ENCODE measurements around the gene PEX19.
"Not testable (repeated sequence)": the region's sequence is repeated elsewhere in the genome, so short reads cannot be mapped to it uniquely, and the experiment has no call there.

The PEX19 gene

GRCh38 chr1:160284782-160285344, at the start of gene PEX19:
Gene PEX19 (minus strand): TSS chr1:160285133. CDS start chr1:160285124, 9 bp downstream.
- peak; percentile 90 to 92 for DNase-seq

- no peak for DNase-seq
These were observed 47.6 kb upstream of the PEX19 start for GRCh38 chr1:160332516-160332915.

- DNase-seq = no peak
These were observed 45.2 kb upstream of the PEX19 start for GRCh38 chr1:160330119-160330518.

GRCh38 chr1:160328184-160328583, 43.3 kb upstream of the PEX19 start:
- no peak for DNase-seq

- no peak for DNase-seq
These were observed 41.5 kb upstream of the PEX19 start for GRCh38 chr1:160326418-160326817.

- no peak for DNase-seq
These were observed 40.3 kb upstream of the PEX19 start for GRCh38 chr1:160325252-160325651.

GRCh38 chr1:160322831-160323230, 37.9 kb upstream of the PEX19 start:
- no peak for DNase-seq

- DNase-seq = no peak
These were observed 30.4 kb upstream of the PEX19 start for GRCh38 chr1:160315359-160315758.

GRCh38 chr1:160309571-160309970, 24.6 kb upstream of the PEX19 start:
- no peak for DNase-seq

GRCh38 chr1:160309185-160309557, 24.2 kb upstream of the PEX19 start:
- DNase-seq = no peak

GRCh38 chr1:160308451-160309184, 23.7 kb upstream of the PEX19 start:
- DNase-seq = no peak

- no peak for DNase-seq
These were observed 22.3 kb upstream of the PEX19 start for GRCh38 chr1:160307118-160307791.

GRCh38 chr1:160300173-160300572, 15.2 kb upstream of the PEX19 start:
- DNase-seq = no peak

- DNase-seq = no peak
These were observed 11.1 kb upstream of the PEX19 start for GRCh38 chr1:160296036-160296435.

- DNase-seq = no peak
These were observed 8.4 kb upstream of the PEX19 start for GRCh38 chr1:160293020-160293968.

- peak; percentile 51 to 65 for DNase-seq
These were observed 6.6 kb upstream of the PEX19 start for GRCh38 chr1:160291248-160292220.

- DNase-seq = not testable (repeated sequence)
These were observed 2.8 kb upstream of the PEX19 start for GRCh38 chr1:160287769-160288168.

GRCh38 chr1:160285506-160285905, 573 bp upstream of the PEX19 start:
- no peak for DNase-seq

- peak in 1 of 2 donors; percentile 13 for DNase-seq
These were observed 632 bp downstream of the PEX19 start for GRCh38 chr1:160284220-160284781.

- DNase-seq = no peak
These were observed 2.1 kb downstream of the PEX19 start for GRCh38 chr1:160282807-160283206.

GRCh38 chr1:160277987-160278386, 6.9 kb downstream of the PEX19 start:
- no peak for DNase-seq
